Activated T-helper 1 cell treated with anti-CD3 and anti-CD28 coated beads, Interleukin-12 subunit alpha, Interleukin-12 subunit beta, Interleukin-2, Interleukin-4 antibody, amounts not matched to agents 30 ng/mL and 10 ng/mL and 1 ng/mL, durations not matched to agents 14 hours and 24 hours and 36 hours (primary cell): Measurements from ENCODE around the gene RPL34. TPM values are rescaled to one million over a fixed set of nuclear protein-coding genes. Genes with fewer than 3 reads are reported as not detected.
"Not testable (repeated sequence)": the region's sequence is repeated elsewhere in the genome, so short reads cannot be mapped to it uniquely, and the experiment has no call there.

Experiments
- DNase-seq: peaks from one replicate; pipeline ENCODE4 v3.0.0; 2021; ENCODE audit warnings: low spot score
- H3K27ac Mint-ChIP-seq: one replicate; pipeline ENCODE4 v1.8.0; 2021; ENCODE audit warnings: mild to moderate bottlenecking, mixed read lengths
- H3K27me3 Mint-ChIP-seq: one replicate; pipeline ENCODE4 v1.8.0; 2022; ENCODE audit warnings: mild to moderate bottlenecking, moderate library complexity, mixed read lengths; ENCODE audit not compliant: insufficient read depth
- H3K36me3 Mint-ChIP-seq: one replicate; pipeline ENCODE4 v1.8.0; 2021; ENCODE audit warnings: low read depth, mixed read lengths
- H3K4me1 Mint-ChIP-seq: one replicate; pipeline ENCODE4 v1.8.0; 2021; ENCODE audit warnings: low read depth, mixed read lengths
- H3K4me3 Mint-ChIP-seq: one replicate; pipeline ENCODE4 v1.8.0; 2021; ENCODE audit warnings: mild to moderate bottlenecking, moderate library complexity, mixed read lengths
- H3K9me3 Mint-ChIP-seq: one replicate; pipeline ENCODE4 v1.8.0; 2021; ENCODE audit warnings: mixed read lengths
- intact Hi-C: fragments of 100-400 bp; cut with micrococcal nuclease; formaldehyde crosslinking; loops from one replicate; pipeline ENCODE4 v1.15.1; 2024
- total RNA-seq: library from RNA; stranded (reverse); gene quantifications from 2 replicates; pipeline ENCODE4 v1.2.3, GENCODE V29; 2022

The RPL34 gene
- total RNA-seq, result 1,258 and 1,304 TPM in 2 replicates

GRCh38 chr4:108620101-108620932 is at the start of gene RPL34:
TSS of gene RPL34 (plus strand) at chr4:108620576. CDS start at chr4:108621960, 1,384 bp downstream.
- peak; percentile 96 for DNase-seq
- peaks cover 8% of the 10 kb centered on the region for H3K9me3 Mint-ChIP-seq
- peaks cover 43% of the 10 kb centered on the region for H3K4me1 Mint-ChIP-seq
- H3K27ac Mint-ChIP-seq, result peak within 1 kb of the TSS; percentile 97
- H3K4me3 Mint-ChIP-seq, result peak within 1 kb of the TSS; percentile 98
- peaks cover 64% of the 10 kb centered on the region for H3K36me3 Mint-ChIP-seq
- H3K27me3 Mint-ChIP-seq, result no peaks in the 10 kb centered on the region
- intact Hi-C loops, result loop anchor here (1.0 to 10.0 kb wide), 13 partner anchors 30 to 1574 kb away; partner anchors contain the start of genes CYP2U1, ELOVL6, GAR1 and HADH

- no peak for DNase-seq
- Mint-ChIP-seq H3K4me3 (no peak overlapping the region), H3K27ac (no peak overlapping the region), H3K27me3 (no peaks in the 10 kb centered on the region), H3K36me3 (no peaks in the 10 kb centered on the region), H3K9me3 (no peaks in the 10 kb centered on the region), H3K4me1 (peaks cover 19% of the 10 kb centered on the region)
- intact Hi-C loops, result loop anchor here (5.0 to 10.0 kb wide), 3 partner anchors 79 to 814 kb away; no protein-coding TSS in a partner anchor
Measured at GRCh38 chr4:108570993-108571569, 49.3 kb upstream of the RPL34 start.

GRCh38 chr4:108574402-108574801 is 46.0 kb upstream of the RPL34 start:
- peaks cover 18% of the 10 kb centered on the region for H3K4me1 Mint-ChIP-seq
- H3K36me3 Mint-ChIP-seq, result no peaks in the 10 kb centered on the region

GRCh38 chr4:108581083-108581482 is 39.3 kb upstream of the RPL34 start:
- Mint-ChIP-seq H3K27ac (no peak overlapping the region), H3K4me3 (no peak overlapping the region), H3K4me1 (no peaks in the 10 kb centered on the region), H3K27me3 (peaks cover 3% of the 10 kb centered on the region), H3K9me3 (no peaks in the 10 kb centered on the region), H3K36me3 (no peaks in the 10 kb centered on the region)
- no peak for DNase-seq
- intact Hi-C loops, result no loop called here

More at GRCh38 chr4:108574402-108574801, 46.0 kb upstream of the RPL34 start:
- Mint-ChIP-seq H3K27me3 (no peaks in the 10 kb centered on the region), H3K4me3 (no peak overlapping the region), H3K9me3 (no peaks in the 10 kb centered on the region), H3K27ac (no peak overlapping the region)
- DNase-seq, result no peak
- intact Hi-C loops, result loop anchor here (5.0 to 10.0 kb wide), 3 partner anchors 82 to 817 kb away; no protein-coding TSS in a partner anchor

- no peak for DNase-seq
- Mint-ChIP-seq H3K27ac (no peak overlapping the region), H3K36me3 (no peaks in the 10 kb centered on the region), H3K9me3 (no peaks in the 10 kb centered on the region), H3K4me1 (no peaks in the 10 kb centered on the region), H3K27me3 (peaks cover 3% of the 10 kb centered on the region), H3K4me3 (no peak overlapping the region)
- intact Hi-C loops, result no loop called here
Measured at GRCh38 chr4:108586778-108587177, 33.6 kb upstream of the RPL34 start.

GRCh38 chr4:108588878-108589277 is 31.5 kb upstream of the RPL34 start:
- intact Hi-C loops, result no loop called here
- Mint-ChIP-seq H3K27me3 (no peaks in the 10 kb centered on the region), H3K4me1 (no peaks in the 10 kb centered on the region), H3K36me3 (peaks cover 5% of the 10 kb centered on the region), H3K27ac (no peak overlapping the region), H3K4me3 (no peak overlapping the region), H3K9me3 (no peaks in the 10 kb centered on the region)
- no peak for DNase-seq

GRCh38 chr4:108589961-108590360 is 30.4 kb upstream of the RPL34 start:
- H3K36me3 Mint-ChIP-seq, result peaks cover 10% of the 10 kb centered on the region
- H3K4me1 Mint-ChIP-seq, result no peaks in the 10 kb centered on the region
- intact Hi-C loops, result no loop called here
- H3K27ac Mint-ChIP-seq, result no peak overlapping the region
- no peak for DNase-seq
- H3K4me3 Mint-ChIP-seq, result no peak overlapping the region
- H3K27me3 Mint-ChIP-seq, result no peaks in the 10 kb centered on the region
- H3K9me3 Mint-ChIP-seq, result no peaks in the 10 kb centered on the region

GRCh38 chr4:108590776-108591175 is 29.6 kb upstream of the RPL34 start:
- no peak for DNase-seq
- no peaks in the 10 kb centered on the region for H3K9me3 Mint-ChIP-seq
- no peak overlapping the region for H3K27ac Mint-ChIP-seq
- H3K27me3 Mint-ChIP-seq, result no peaks in the 10 kb centered on the region
- intact Hi-C loops, result no loop called here
- no peaks in the 10 kb centered on the region for H3K4me1 Mint-ChIP-seq
- H3K36me3 Mint-ChIP-seq, result peaks cover 10% of the 10 kb centered on the region
- H3K4me3 Mint-ChIP-seq, result no peak overlapping the region

GRCh38 chr4:108592674-108592986 is 27.7 kb upstream of the RPL34 start:
- H3K36me3 Mint-ChIP-seq, result peaks cover 10% of the 10 kb centered on the region
- no peak overlapping the region for H3K27ac Mint-ChIP-seq
- H3K27me3 Mint-ChIP-seq, result no peaks in the 10 kb centered on the region
- no peaks in the 10 kb centered on the region for H3K4me1 Mint-ChIP-seq
- H3K4me3 Mint-ChIP-seq, result no peak overlapping the region
- H3K9me3 Mint-ChIP-seq, result no peaks in the 10 kb centered on the region
- intact Hi-C loops, result no loop called here
- no peak for DNase-seq

- intact Hi-C loops, H3K36me3 Mint-ChIP-seq, H3K27ac Mint-ChIP-seq, H3K27me3 Mint-ChIP-seq, H3K9me3 Mint-ChIP-seq, DNase-seq, H3K4me3 Mint-ChIP-seq, H3K4me1 Mint-ChIP-seq: not testable (repeated sequence)
Measured at GRCh38 chr4:108594296-108594695, 26.1 kb upstream of the RPL34 start.

GRCh38 chr4:108596344-108596743 is 24.0 kb upstream of the RPL34 start:
- Mint-ChIP-seq H3K27me3 (no peaks in the 10 kb centered on the region), H3K36me3 (peaks cover 10% of the 10 kb centered on the region), H3K9me3 (no peaks in the 10 kb centered on the region), H3K27ac (no peak overlapping the region), H3K4me1 (peaks cover 5% of the 10 kb centered on the region), H3K4me3 (no peak overlapping the region)
- no peak for DNase-seq
- intact Hi-C loops, result no loop called here

- intact Hi-C loops, result no loop called here
- Mint-ChIP-seq H3K9me3 (no peaks in the 10 kb centered on the region), H3K4me3 (no peak overlapping the region), H3K27ac (no peak overlapping the region), H3K27me3 (no peaks in the 10 kb centered on the region), H3K4me1 (peaks cover 14% of the 10 kb centered on the region), H3K36me3 (peaks cover under 1% of the 10 kb centered on the region)
- DNase-seq, result no peak
Measured at GRCh38 chr4:108601106-108601505, 19.3 kb upstream of the RPL34 start.

- intact Hi-C loops, result no loop called here
- DNase-seq, result no peak
- H3K27ac Mint-ChIP-seq, result no peak overlapping the region
Measured at GRCh38 chr4:108601532-108601931, 18.8 kb upstream of the RPL34 start.

More at GRCh38 chr4:108601532-108601931, 18.8 kb upstream of the RPL34 start:
- no peaks in the 10 kb centered on the region for H3K27me3 Mint-ChIP-seq
- H3K4me3 Mint-ChIP-seq, result no peak overlapping the region
- H3K36me3 Mint-ChIP-seq, result peaks cover 2% of the 10 kb centered on the region
- no peaks in the 10 kb centered on the region for H3K9me3 Mint-ChIP-seq
- H3K4me1 Mint-ChIP-seq, result peaks cover 14% of the 10 kb centered on the region
